Activated T-helper 1 cell treated with anti-CD3 and anti-CD28 coated beads, Interleukin-12 subunit alpha, Interleukin-12 subunit beta, Interleukin-2, Interleukin-4 antibody, amounts not matched to agents 30 ng/mL and 10 ng/mL and 1 ng/mL, durations not matched to agents 14 hours and 24 hours and 36 hours (primary cell): ENCODE measurements around the gene ESRRA. TPM values are rescaled to one million over a fixed set of nuclear protein-coding genes. Genes with fewer than 3 reads are reported as not detected.
A peak's percentile ranks its signal among the peaks of the same experiment; 100 is the strongest.

Experiments
- DNase-seq: peaks from one replicate; pipeline ENCODE4 v3.0.0; 2021; ENCODE audit warnings: low spot score
- H3K27ac Mint-ChIP-seq: one replicate; pipeline ENCODE4 v1.8.0; 2021; ENCODE audit warnings: mild to moderate bottlenecking, mixed read lengths
- H3K27me3 Mint-ChIP-seq: one replicate; pipeline ENCODE4 v1.8.0; 2022; ENCODE audit warnings: mild to moderate bottlenecking, moderate library complexity, mixed read lengths; ENCODE audit not compliant: insufficient read depth
- H3K36me3 Mint-ChIP-seq: one replicate; pipeline ENCODE4 v1.8.0; 2021; ENCODE audit warnings: low read depth, mixed read lengths
- H3K4me1 Mint-ChIP-seq: one replicate; pipeline ENCODE4 v1.8.0; 2021; ENCODE audit warnings: low read depth, mixed read lengths
- H3K4me3 Mint-ChIP-seq: one replicate; pipeline ENCODE4 v1.8.0; 2021; ENCODE audit warnings: mild to moderate bottlenecking, moderate library complexity, mixed read lengths
- H3K9me3 Mint-ChIP-seq: one replicate; pipeline ENCODE4 v1.8.0; 2021; ENCODE audit warnings: mixed read lengths
- intact Hi-C: fragments of 100-400 bp; cut with micrococcal nuclease; formaldehyde crosslinking; loops from one replicate; pipeline ENCODE4 v1.15.1; 2024
- total RNA-seq: library from RNA; stranded (reverse); gene quantifications from 2 replicates; pipeline ENCODE4 v1.2.3, GENCODE V29; 2022

Gene ESRRA
- total RNA-seq, 1 donor from 2014 or later = 64.4 TPM

DNA sequence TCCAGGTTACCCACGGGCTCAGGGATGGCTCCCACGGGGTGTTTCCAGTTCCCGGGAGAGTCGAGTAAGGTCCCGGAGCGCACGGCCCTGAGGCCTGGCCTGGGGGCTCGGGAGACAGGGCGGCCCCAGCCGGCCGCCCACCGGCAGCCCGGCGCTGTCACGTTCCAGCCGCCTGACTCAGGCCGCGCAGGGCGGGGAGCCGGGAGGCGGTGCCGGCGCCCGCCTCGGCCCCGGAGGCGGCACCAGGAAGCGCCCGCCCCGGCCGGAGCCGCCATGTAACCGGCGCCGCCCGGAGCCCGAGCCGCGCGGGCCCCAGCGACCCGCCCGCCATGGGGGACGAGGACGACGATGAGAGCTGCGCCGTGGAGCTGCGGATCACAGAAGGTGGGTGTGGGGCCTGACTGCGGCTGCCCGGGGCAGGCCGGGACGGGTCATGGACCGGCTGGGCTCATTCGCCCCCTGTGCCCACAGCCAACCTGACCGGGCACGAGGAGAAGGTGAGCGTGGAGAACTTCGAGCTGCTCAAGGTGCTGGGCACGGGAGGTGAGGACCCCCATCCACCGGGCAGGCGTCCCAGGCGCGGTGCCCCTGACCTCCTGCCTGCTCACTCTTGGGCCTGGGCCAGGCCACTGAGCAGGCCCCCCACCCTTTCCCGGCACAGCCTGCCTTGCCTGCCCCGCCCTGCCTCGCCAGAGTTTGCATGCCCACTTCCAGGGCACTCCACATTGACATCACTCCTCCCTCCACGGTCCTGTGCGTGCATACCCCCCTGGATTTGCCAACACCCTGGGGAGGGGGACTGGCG is 53.8 kb downstream of the ESRRA start, which contains the start of gene RPS6KA4:
Gene RPS6KA4, plus strand, starts transcription at position 256 of the 805 bp plus-strand sequence. Its CDS starts 74 bp downstream, at position 330.
- H3K4me1 Mint-ChIP-seq = peaks cover 30% of the 10 kb centered on the region
- H3K4me3 Mint-ChIP-seq = peak within 1 kb of the TSS; percentile 94
- peak within 1 kb of the TSS; percentile 85 for H3K27ac Mint-ChIP-seq
- DNase-seq = peak; percentile 52
- intact Hi-C loops = loop anchor here (1.0 to 5.0 kb wide), 4 partner anchors 17 to 107 kb away; partner anchors contain the start of genes ESRRA, PLCB3 and TRMT112
- H3K27me3 Mint-ChIP-seq = no peaks in the 10 kb centered on the region
- no peaks in the 10 kb centered on the region for H3K9me3 Mint-ChIP-seq
- H3K36me3 Mint-ChIP-seq = peaks cover 33% of the 10 kb centered on the region

DNA sequence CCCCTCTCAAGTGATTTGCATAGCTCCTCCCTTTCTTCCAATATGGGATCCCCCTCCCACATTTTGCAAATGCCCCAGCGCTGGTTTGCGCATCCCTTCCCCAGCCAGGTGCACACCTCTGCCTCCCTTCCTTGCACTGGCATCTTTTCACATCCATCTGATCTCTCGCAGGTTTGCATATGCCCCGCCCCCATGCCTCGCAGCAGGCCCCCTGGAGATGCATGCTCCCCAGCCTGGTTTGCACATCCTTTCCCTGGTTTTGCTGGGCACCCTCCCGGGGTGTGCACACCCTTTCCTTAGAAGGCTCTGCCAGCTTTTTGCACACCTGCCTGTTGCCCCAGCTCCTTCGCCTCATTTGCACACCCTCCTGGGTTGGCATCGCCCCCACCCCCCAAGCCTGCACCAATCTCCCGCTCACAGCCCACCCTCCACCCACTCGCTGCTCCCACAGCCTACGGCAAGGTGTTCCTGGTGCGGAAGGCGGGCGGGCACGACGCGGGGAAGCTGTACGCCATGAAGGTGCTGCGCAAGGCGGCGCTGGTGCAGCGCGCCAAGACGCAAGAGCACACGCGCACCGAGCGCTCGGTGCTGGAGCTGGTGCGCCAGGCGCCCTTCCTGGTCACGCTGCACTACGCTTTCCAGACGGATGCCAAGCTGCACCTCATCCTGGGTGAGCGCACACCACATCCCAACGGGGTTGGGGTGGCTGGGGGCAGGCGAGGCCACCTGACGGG is 54.6 kb downstream of the ESRRA start:
- H3K4me3 Mint-ChIP-seq = peak overlapping the region; percentile 94
- peaks cover 37% of the 10 kb centered on the region for H3K36me3 Mint-ChIP-seq
- peaks cover 30% of the 10 kb centered on the region for H3K4me1 Mint-ChIP-seq
- H3K27ac Mint-ChIP-seq = peak overlapping the region; percentile 85
- no peaks in the 10 kb centered on the region for H3K9me3 Mint-ChIP-seq
- H3K27me3 Mint-ChIP-seq = no peaks in the 10 kb centered on the region
- no peak for DNase-seq
- intact Hi-C loops = loop anchor here (1.0 to 5.0 kb wide), 4 partner anchors 18 to 108 kb away; partner anchors contain the start of genes ESRRA, PLCB3 and TRMT112

DNA sequence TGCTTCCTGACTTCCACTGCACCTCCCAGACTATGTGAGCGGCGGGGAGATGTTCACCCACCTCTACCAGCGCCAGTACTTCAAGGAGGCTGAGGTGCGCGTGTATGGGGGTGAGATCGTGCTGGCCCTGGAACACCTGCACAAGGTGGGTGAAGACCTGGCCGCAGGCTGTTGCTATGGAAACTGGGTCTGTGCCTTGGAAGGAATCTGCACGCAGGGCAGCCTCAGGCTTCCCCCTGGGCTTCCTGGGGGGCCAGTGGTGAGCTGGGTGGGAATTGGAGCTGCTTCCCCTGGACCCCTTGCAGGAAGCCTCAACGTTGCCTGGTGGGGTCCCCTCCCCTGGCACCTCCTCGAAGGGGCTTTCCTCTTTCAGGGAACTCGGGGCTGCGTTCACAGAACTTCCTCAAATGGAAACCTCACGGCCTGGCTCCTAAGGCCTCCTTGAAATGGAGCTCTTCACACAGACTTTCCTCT is 55.2 kb downstream of the ESRRA start:
- no peak for DNase-seq
- no peaks in the 10 kb centered on the region for H3K27me3 Mint-ChIP-seq
- H3K9me3 Mint-ChIP-seq = no peaks in the 10 kb centered on the region
- H3K4me1 Mint-ChIP-seq = peaks cover 30% of the 10 kb centered on the region
- H3K4me3 Mint-ChIP-seq = peak overlapping the region; percentile 94
- intact Hi-C loops = no loop called here
- peaks cover 39% of the 10 kb centered on the region for H3K36me3 Mint-ChIP-seq
- H3K27ac Mint-ChIP-seq = peak overlapping the region; percentile 85

DNA sequence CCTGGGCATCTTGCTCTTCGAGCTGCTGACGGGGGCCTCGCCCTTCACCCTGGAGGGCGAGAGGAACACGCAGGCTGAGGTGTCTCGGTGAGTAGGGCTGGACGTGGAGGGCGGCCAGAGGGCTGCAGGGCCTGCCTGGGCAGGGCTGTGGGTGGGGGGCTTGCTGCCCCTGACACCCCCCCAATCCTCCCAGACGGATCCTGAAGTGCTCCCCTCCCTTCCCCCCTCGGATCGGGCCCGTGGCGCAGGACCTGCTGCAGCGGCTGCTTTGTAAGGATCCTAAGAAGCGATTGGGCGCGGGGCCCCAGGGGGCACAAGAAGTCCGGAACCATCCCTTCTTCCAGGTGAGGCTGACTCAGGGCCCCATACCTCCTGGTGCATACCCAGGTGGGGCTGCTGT is 56.3 kb downstream of the ESRRA start:
- no peaks in the 10 kb centered on the region for H3K9me3 Mint-ChIP-seq
- no peak for DNase-seq
- H3K4me3 Mint-ChIP-seq = no peak overlapping the region
- no peak overlapping the region for H3K27ac Mint-ChIP-seq
- intact Hi-C loops = no loop called here
- peaks cover 26% of the 10 kb centered on the region for H3K4me1 Mint-ChIP-seq
- no peaks in the 10 kb centered on the region for H3K27me3 Mint-ChIP-seq
- peaks cover 42% of the 10 kb centered on the region for H3K36me3 Mint-ChIP-seq

DNA sequence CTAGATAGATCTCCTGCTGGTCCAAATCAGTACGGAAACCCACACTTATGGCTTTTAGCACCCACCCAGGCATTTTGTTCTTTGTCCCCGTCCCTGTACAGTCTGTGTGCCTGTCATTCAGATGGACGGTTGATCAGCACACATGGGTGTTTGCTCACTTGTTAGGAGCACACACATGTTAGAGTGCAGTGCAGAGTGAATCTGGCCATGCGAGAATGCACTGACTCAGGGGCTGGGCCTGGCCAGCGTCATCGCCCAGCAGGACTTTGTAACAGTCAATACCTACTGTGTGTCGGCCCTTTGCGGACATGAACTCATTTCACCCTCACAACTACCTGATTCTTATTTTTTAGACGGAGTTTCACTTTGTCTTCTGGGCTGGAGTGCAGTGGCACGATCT is 57.0 kb downstream of the ESRRA start:
- no peak overlapping the region for H3K4me3 Mint-ChIP-seq
- H3K36me3 Mint-ChIP-seq = peaks cover 44% of the 10 kb centered on the region
- intact Hi-C loops = no loop called here
- H3K27me3 Mint-ChIP-seq = no peaks in the 10 kb centered on the region
- peaks cover 25% of the 10 kb centered on the region for H3K4me1 Mint-ChIP-seq
- no peaks in the 10 kb centered on the region for H3K9me3 Mint-ChIP-seq
- no peak for DNase-seq
- no peak overlapping the region for H3K27ac Mint-ChIP-seq

DNA sequence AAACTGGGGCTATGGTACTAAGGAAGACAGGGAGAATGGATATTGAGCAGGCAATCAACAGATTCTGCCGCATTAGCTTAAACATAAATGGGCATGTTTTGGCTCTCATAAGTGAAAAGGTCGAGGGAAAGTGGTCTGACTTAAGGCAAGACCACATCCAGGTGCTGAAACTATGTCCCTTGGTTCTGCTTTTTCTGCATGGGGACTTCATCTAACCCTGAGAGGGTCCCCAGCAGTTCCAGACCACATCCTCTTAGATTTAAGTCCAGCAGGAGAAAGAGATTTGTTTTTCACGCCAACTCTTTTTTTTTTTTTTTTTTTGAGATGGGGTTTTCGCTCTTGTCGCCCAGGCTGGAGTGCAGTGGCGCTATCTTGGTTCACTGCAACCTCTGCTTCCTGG is 59.1 kb downstream of the ESRRA start:
- no peak overlapping the region for H3K4me3 Mint-ChIP-seq
- no peaks in the 10 kb centered on the region for H3K27me3 Mint-ChIP-seq
- H3K9me3 Mint-ChIP-seq = no peaks in the 10 kb centered on the region
- intact Hi-C loops = no loop called here
- peaks cover 53% of the 10 kb centered on the region for H3K36me3 Mint-ChIP-seq
- DNase-seq = no peak
- no peak overlapping the region for H3K27ac Mint-ChIP-seq
- H3K4me1 Mint-ChIP-seq = peaks cover 16% of the 10 kb centered on the region

DNA sequence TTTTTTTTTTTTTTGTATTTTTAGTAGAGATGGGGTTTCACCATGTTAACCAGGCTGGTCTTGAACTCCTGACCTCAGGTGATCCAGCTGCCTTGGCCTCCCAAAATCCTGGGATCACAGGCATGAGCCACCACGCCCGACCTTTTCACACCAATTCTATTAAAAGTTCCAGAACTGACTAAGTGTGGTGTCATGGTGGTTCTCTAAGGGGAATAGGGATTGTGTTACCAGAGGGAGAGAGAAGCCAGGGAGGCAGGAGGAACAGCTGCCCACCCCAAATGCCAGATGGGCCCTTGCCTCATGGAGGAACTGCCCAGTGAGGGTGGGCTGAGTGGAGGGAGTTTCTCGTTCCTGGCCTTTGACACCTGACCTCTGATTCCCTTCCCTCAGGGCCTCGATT is 59.6 kb downstream of the ESRRA start:
- Mint-ChIP-seq H3K4me1 (peaks cover 11% of the 10 kb centered on the region), H3K4me3 (no peak overlapping the region), H3K27ac (no peak overlapping the region), H3K9me3 (no peaks in the 10 kb centered on the region), H3K36me3 (peaks cover 51% of the 10 kb centered on the region), H3K27me3 (no peaks in the 10 kb centered on the region)
- intact Hi-C loops = no loop called here
- no peak for DNase-seq

Other genes starting within 250 kb of the ESRRA start
- gene MACROD1, start 139.4 kb upstream of the ESRRA start, total RNA-seq = 17.4 and 20.2 TPM in 2 replicates
- gene STIP1, start 119.4 kb upstream of the ESRRA start, total RNA-seq = 493 and 495 TPM in 2 replicates
- 201 and 211 TPM in 2 replicates for gene FERMT3, start 98.8 kb upstream of the ESRRA start, total RNA-seq
- gene TRPT1, start 79.3 kb upstream of the ESRRA start, total RNA-seq = 30.3 and 35.5 TPM in 2 replicates
- 74.9 and 79.4 TPM in 2 replicates for gene NUDT22, start 79.2 kb upstream of the ESRRA start, total RNA-seq
- gene DNAJC4, start 75.0 kb upstream of the ESRRA start, total RNA-seq = 18.4 and 19.8 TPM in 2 replicates
- gene VEGFB, start 70.9 kb upstream of the ESRRA start, total RNA-seq = 55.5 and 60.2 TPM in 2 replicates
- 32.6 and 34.3 TPM in 2 replicates for gene FKBP2, start 64.4 kb upstream of the ESRRA start, total RNA-seq
- gene PPP1R14B, start 58.6 kb upstream of the ESRRA start, total RNA-seq = 238 and 248 TPM in 2 replicates
- gene PLCB3, start 54.0 kb upstream of the ESRRA start, total RNA-seq = 13.4 and 14.2 TPM in 2 replicates
- gene BAD, start 20.9 kb upstream of the ESRRA start, total RNA-seq = 30.1 and 38.0 TPM in 2 replicates
- 35.3 and 41.8 TPM in 2 replicates for gene GPR137, start 19.7 kb upstream of the ESRRA start, total RNA-seq
- gene KCNK4, start 14.2 kb upstream of the ESRRA start, total RNA-seq = 0.16 and 0.29 TPM in 2 replicates
- gene CATSPERZ, start 5.2 kb upstream of the ESRRA start, total RNA-seq = 0.47 TPM in 1 of 2 replicates, not detected in the other
- 307 and 312 TPM in 2 replicates for gene TRMT112, start 12.0 kb downstream of the ESRRA start, total RNA-seq
- 89.0 and 100 TPM in 2 replicates for gene PRDX5, start 12.6 kb downstream of the ESRRA start, total RNA-seq
- gene CCDC88B, start 34.7 kb downstream of the ESRRA start, total RNA-seq = 133 and 137 TPM in 2 replicates
- 38.3 and 46.0 TPM in 2 replicates for gene RPS6KA4, start 53.6 kb downstream of the ESRRA start, total RNA-seq